Globus pallidus (tissue), 1 donor: Measurements from ENCODE around the gene RUVBL2.

Experiments used
- DNase-seq: peaks from one replicate; pipeline ENCODE4 v3.0.0-alpha.2; 2015; ENCODE audit warnings: low spot score

RUVBL2 gene

DNA sequence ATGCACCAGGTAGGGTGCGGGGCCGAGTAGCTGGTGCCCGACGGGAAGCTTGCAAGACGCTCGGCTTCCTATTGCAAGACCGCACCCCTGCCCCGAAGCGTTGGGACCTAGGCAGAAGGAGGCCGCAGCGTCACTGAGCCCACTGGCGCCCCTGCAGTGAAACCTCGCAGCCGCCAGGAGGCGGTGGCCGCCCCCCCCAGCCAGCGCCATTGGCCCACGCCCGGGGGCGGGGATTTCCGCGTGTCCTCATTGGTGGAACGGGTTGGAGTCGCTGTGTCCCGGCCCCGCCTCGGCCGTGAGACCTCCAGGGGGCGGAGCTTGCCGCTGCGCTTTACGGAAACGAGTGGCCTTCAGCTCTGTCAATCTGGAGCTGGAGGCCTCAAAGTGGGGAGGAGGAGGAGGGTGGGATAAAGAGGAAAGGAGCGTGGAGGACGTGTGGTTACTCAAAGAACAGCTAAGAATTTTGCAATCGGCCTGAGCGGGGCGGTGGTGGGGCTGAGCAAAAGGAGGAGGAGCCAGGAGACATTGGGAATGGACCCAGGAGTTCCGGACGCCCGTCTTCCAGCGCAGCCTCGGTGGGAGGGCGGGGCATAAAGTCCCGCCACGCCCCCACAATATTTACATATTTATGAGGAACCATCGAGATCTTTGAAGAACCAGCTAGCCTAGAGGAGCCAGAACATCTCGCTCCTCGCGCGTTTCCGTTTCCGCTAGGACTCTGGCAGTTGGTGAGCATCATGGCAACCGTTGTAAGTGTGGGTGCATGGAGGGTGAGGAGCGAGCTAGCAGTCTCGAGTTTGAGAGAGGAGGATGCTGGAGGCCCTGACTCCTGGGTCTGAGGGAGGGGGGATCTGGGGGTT, at the start of gene RUVBL2, which contains the start of gene GYS1:
Gene RUVBL2 (plus strand): TSS at position 713 of the 860 bp plus-strand sequence. CDS start 25 bp downstream, at position 738.
Gene GYS1 (minus strand): TSS at position 135 of the 860 bp plus-strand sequence. CDS start 197 bp downstream, outside the sequence.
- peak; percentile 100 for DNase-seq

DNA sequence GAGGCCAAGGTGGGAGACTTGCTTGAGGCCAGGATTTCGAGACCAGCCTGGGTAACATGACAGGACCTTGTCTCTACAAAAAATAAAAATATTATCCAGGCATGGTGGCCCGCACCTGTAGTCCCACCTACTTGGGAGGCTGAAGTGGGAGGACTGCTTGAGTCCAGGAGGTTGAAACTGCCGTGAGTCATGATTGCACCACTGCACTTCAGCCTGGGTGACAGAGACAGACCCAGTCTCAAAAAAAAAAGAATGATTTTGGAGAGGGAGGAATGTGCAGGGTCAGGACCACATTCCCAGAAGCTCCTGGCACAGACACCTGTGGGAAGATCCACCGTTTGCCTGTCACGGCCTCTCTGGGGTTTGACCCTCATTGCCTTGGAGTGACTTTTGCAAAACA, 48.3 kb upstream of the RUVBL2 start:
- DNase-seq, result no peak

- DNase-seq, result no peak
Observed at GRCh38 chr19:48945817-48946216, 47.9 kb upstream of the RUVBL2 start.

DNA sequence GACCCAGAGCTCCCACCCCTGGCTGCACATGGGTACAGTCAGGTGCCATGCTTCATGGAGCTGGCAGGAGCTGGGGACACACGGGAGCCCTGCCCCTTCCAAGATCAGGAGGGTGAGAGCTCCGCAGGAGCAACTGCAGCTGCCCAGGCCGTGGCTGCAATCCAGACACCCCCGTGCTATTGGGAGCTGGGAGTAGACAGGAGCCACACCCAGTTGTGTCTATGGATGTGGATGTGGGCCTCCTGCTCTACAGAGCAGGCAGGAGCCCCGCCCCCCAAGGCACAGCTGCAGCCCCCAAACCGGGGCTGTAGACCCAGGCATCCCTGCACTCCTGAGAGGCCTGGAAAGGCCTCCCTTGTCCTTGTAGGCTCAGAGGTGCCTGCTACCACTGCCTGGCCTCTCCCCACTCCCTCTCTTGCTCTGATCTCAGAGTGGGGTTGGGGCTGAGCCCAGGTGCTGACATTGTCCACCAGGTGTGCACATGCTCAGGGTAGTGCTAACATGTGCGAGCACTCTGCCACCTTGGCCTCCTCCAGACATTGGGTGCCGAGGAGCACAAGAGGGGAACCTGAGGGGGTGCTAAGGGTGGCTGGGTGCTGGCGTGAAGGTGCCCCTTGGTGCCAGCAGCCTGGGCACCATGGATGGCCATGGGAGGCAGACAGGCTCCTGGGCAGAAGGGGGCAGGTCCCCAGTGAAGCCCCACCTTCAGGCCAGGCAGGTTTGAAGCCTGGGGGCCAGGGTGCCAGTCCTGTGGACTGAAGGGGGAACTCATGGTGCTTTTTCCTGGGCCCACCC, 47.0 kb upstream of the RUVBL2 start:
- DNase-seq, result no peak

GRCh38 chr19:48947258-48947542, 46.5 kb upstream of the RUVBL2 start:
- DNase-seq, result no peak

- DNase-seq, result no peak
Observed at GRCh38 chr19:48950159-48950558, 43.5 kb upstream of the RUVBL2 start.

GRCh38 chr19:48950830-48951519, 42.7 kb upstream of the RUVBL2 start:
- DNase-seq, result no peak

- no peak for DNase-seq
Observed at GRCh38 chr19:48953141-48953540, 40.5 kb upstream of the RUVBL2 start.

GRCh38 chr19:48953990-48954594, 39.6 kb upstream of the RUVBL2 start:
- DNase-seq, result no peak

- DNase-seq, result peak; percentile 90
Observed at GRCh38 chr19:48954595-48955307, 38.9 kb upstream of the RUVBL2 start, which contains the start of gene BAX. BAX (plus strand) TSS chr19:48954875; CDS start chr19:48954929, 54 bp downstream.

DNA sequence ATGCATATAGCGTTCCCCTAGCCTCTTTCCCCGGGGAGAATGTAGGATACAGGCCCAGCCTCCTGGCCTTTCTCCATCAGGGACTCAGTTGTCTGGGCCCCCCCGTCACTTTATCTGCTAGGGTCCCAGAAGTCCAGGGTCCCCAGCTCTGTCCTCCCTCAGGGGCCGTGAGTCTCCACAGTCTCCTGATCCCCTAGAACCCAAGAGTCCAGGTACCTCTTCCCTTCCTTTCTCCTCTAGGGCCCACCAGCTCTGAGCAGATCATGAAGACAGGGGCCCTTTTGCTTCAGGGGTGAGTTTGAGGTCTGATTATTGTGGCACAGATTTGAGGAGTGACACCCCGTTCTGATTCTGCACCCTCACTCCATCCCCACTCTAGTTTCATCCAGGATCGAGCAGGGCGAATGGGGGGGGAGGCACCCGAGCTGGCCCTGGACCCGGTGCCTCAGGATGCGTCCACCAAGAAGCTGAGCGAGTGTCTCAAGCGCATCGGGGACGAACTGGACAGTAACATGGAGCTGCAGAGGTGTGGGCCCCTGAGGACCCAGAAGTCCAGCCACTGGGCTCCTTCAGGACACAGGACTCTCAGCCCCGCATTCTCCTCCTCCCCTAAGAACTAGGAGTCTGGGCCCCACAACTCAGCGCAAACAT, 38.3 kb upstream of the RUVBL2 start:
- no peak for DNase-seq

DNA sequence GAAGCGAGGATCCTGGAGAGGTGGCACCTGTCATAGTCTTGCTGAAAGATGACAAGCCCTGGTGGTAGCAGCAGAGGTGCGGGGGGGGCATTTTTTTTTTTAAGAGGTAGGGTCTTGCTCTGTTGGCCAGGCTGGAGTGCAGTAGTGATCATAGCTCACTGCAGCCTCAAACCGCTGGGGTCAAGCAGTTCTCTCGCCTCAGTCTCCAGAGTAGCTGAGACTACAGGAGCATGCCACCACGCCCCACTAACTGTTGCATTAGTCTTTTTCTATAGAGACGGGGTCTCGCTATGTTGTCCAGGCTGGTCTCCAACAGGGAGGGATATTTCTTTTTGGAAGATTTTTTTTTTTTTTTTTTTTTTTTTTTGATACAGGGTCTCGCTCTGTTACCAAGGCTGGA, 35.7 kb upstream of the RUVBL2 start:
- no peak for DNase-seq

GRCh38 chr19:48959341-48960239, 34.1 kb upstream of the RUVBL2 start:
- DNase-seq, result no peak

- DNase-seq, result no peak
Observed at GRCh38 chr19:48961051-48961649, 32.5 kb upstream of the RUVBL2 start.

DNA sequence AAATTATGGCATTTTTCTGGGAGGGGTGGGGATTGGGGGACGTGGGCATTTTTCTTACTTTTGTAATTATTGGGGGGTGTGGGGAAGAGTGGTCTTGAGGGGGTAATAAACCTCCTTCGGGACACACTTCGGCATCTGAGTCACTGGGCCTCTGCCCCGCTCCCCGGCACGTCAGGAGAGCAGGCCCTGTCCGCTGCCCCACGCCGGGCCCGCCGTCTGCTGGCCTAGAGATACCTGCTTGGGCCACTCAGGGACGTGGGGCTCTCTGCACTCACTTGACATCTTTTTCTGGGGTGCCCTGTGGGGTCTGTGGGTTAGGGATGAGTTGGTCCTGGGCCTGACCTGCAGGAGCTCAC, 32.0 kb upstream of the RUVBL2 start:
- no peak for DNase-seq

DNA sequence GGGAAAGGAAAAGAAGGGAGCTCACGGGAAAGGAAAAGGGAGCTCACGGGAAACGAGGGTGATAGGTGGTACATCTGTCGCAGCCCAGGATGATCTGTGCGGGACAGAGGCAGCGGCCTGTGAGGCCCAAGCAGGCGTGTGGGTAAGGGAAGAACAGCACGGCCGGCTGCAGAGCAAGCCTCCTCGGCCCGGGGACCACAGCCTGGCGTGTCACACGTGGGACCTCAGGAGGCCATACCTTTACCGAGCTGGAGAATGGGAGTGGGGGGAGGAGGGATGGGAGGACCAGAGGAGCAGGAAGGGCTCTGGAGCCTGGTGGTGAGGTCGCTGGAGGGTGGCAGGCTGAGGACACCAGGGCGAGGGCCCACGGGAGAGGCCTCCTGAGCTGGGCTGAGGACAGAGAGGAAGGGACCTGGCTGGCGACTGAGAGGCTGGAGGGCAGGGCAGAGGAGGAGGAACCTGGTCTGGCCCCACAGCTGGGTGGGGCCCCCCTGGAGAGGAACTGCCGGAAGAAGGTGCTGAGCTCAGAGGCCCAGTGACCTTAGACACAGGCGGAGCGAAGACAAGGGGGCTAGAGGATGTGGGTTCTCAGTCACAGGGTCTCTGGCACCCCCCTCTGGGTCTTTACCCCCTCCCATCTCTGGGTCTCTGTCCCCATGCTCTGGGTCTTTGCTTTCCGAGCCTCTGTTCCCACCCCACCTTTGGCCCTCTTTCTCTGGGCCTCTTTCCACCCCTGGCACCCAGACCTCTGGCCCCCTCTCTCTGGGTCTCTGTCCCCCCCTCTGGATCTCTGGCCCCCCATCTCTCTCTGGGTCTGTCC, 31.4 kb upstream of the RUVBL2 start:
- peak; percentile 41 for DNase-seq

- DNase-seq, result no peak
Observed at GRCh38 chr19:48962849-48963165, 30.9 kb upstream of the RUVBL2 start.

GRCh38 chr19:48963371-48964204, 30.1 kb upstream of the RUVBL2 start:
- DNase-seq, result peak; percentile 78
